Measurements from ENCODE around the gene TEX13D. TPM values are rescaled to one million over a fixed set of nuclear protein-coding genes. Genes with fewer than 3 reads are reported as not detected.

The TEX13D gene
- total and polyA plus RNA-seq, 4 donors = not detected

GRCh38 chrX:124348182-124348581 lies 15.7 kb downstream of the TEX13D start:
- TF ChIP-seq MAX (IDR thresholded peaks at IDR 0.05) (no peak), ZBTB33 (IDR thresholded peaks at IDR 0.05) (no peak), YY1 (IDR thresholded peaks at IDR 0.05) (no peak), HNF4A (conservative IDR thresholded peaks at IDR 0.05) (no peak), JUND (IDR thresholded peaks at IDR 0.05) (no peak), RXRA (IDR thresholded peaks at IDR 0.05) (no peak), ATF3 (IDR thresholded peaks at IDR 0.05) (no peak), GABPA (IDR thresholded peaks at IDR 0.05 in 1 of 2, conservative IDR thresholded peaks at IDR 0.05 in 1 of 2) (no peak), TAF1 (conservative IDR thresholded peaks at IDR 0.05) (no peak), EGR1 (IDR thresholded peaks at IDR 0.05; ENCODE audit: low read depth in 2 of 2) (no peak), RAD21 (IDR thresholded peaks at IDR 0.05) (no peak), REST (IDR thresholded peaks at IDR 0.05) (no peak), SP1 (IDR thresholded peaks at IDR 0.05) (no peak), FOXA1 (IDR thresholded peaks at IDR 0.05) (no peak), CTCF (IDR thresholded peaks at IDR 0.05; ENCODE audit: low read depth, low read length, missing input control) (no peak)
- H3K36me3 ChIP-seq (ENCODE audit: control insufficient read depth in 4 of 4, insufficient read depth in 3 of 4, low read depth in 1 of 4, low read length in 3 of 4) = no peaks in the 10 kb centered on the region
- no peaks in the 10 kb centered on the region for H3K27me3 ChIP-seq (ENCODE audit: control insufficient read depth in 4 of 4, insufficient read depth in 4 of 4, low read length in 3 of 4)
- H3K4me1 ChIP-seq (ENCODE audit: control insufficient read depth in 4 of 4, insufficient read depth in 4 of 4, low read length in 3 of 4) = no peaks in the 10 kb centered on the region
- H3K4me3 ChIP-seq (ENCODE audit: low read depth in 1 of 3, low read length in 3 of 3) = no peak overlapping the region
- DNase-seq (ENCODE audit: low spot score) = no peak
- 75% methylated on average over 5 of the region's 5 CpGs for WGBS
- H3K27ac ChIP-seq (ENCODE audit: low read depth in 1 of 2, low read length in 2 of 2) = no peak overlapping the region
- peak overlapping the region in 1 of 2 donors; percentile 22 for H3K9ac ChIP-seq (ENCODE audit: low read depth in 1 of 2, low read length in 2 of 2)
- H3K9me3 ChIP-seq (ENCODE audit: control insufficient read depth in 4 of 4, low read length in 3 of 4) = no peaks in the 10 kb centered on the region

- no peaks in the 10 kb centered on the region for H3K27me3 ChIP-seq (ENCODE audit: control insufficient read depth in 4 of 4, insufficient read depth in 4 of 4, low read length in 3 of 4)
- H3K9ac ChIP-seq (ENCODE audit: low read depth in 1 of 2, low read length in 2 of 2) = no peak overlapping the region
- H3K9me3 ChIP-seq (ENCODE audit: control insufficient read depth in 4 of 4, low read length in 3 of 4) = no peaks in the 10 kb centered on the region
- TF ChIP-seq RAD21 (IDR thresholded peaks at IDR 0.05) = no peak
- no peak for TF ChIP-seq FOXA2 (IDR thresholded peaks at IDR 0.05)
- no peak for TF ChIP-seq GABPA (IDR thresholded peaks at IDR 0.05 in 1 of 2, conservative IDR thresholded peaks at IDR 0.05 in 1 of 2)
- no peak for TF ChIP-seq HNF4A (conservative IDR thresholded peaks at IDR 0.05)
- TF ChIP-seq ATF3 (IDR thresholded peaks at IDR 0.05) = no peak
- no peak for TF ChIP-seq JUND (IDR thresholded peaks at IDR 0.05)
- no peak for TF ChIP-seq NR2F2 (IDR thresholded peaks at IDR 0.05)
- no peak for TF ChIP-seq MAX (IDR thresholded peaks at IDR 0.05)
- no peak for TF ChIP-seq SP1 (IDR thresholded peaks at IDR 0.05)
- no peak for TF ChIP-seq CTCF (IDR thresholded peaks at IDR 0.05; ENCODE audit: low read depth, low read length, missing input control)
- no peaks in the 10 kb centered on the region for H3K36me3 ChIP-seq (ENCODE audit: control insufficient read depth in 4 of 4, insufficient read depth in 3 of 4, low read depth in 1 of 4, low read length in 3 of 4)
- no peak overlapping the region for H3K4me3 ChIP-seq (ENCODE audit: low read depth in 1 of 3, low read length in 3 of 3)
- WGBS = 90% methylated on average over 6 of the region's 6 CpGs
- no peak overlapping the region for H3K27ac ChIP-seq (ENCODE audit: low read depth in 1 of 2, low read length in 2 of 2)
- no peak for DNase-seq (ENCODE audit: low spot score)
- no peaks in the 10 kb centered on the region for H3K4me1 ChIP-seq (ENCODE audit: control insufficient read depth in 4 of 4, insufficient read depth in 4 of 4, low read length in 3 of 4)
These were observed 16.5 kb downstream of the TEX13D start for GRCh38 chrX:124348885-124349453.
